Measurements from ENCODE around the gene ICE2.

ICE2 gene

DNA sequence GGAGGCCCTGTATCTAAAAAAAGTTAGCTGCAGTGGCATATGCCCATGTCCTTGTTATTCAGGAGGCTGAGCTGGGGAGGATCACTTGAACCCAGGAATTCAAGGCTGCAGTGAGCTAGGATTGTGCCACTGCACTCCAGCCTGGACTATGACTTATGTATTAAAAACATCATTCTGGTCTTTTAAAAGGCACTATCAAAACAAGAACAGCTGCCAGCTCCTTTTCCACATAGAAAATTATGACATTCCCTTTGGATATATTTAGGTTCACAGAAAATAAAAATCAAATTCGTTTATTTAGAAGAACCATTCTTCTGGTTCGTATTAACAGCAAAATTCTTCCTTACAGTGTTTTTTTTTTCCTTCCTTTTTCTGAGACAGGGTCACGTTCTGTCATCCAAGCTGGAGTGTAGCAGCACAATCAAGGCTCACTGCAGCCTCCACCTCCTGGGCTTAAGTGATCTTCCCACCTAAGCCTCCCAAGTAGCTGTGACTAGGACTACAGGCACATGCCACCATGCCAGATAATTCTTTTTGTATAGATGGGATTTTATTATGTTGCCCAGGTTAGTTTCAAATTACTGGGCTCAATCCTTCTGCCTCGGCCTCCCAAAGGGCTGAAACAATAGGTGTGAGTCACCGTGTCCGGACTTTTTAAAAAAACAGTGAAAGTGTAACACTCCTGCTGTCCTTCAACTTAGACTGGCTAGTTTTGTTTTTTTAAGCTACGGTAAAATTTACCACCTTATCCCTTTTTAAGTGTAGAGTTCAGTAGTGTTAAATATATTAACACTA lies 13.9 kb downstream of the ICE2 start:
- H3K9ac ChIP-seq (ENCODE audit: low read depth, low read length): no peak overlapping the region
- H3K27me3 ChIP-seq (ENCODE audit: control insufficient read depth, insufficient read depth, low read length): no peaks in the 10 kb centered on the region
- no peaks in the 10 kb centered on the region for H3K9me3 ChIP-seq (ENCODE audit: control insufficient read depth, insufficient read depth, low read length)
- no peaks in the 10 kb centered on the region for H3K36me3 ChIP-seq (ENCODE audit: control insufficient read depth, insufficient read depth, low read length)
- no peaks in the 10 kb centered on the region for H3K4me1 ChIP-seq (ENCODE audit: control insufficient read depth, insufficient read depth, low read length)
- no peak overlapping the region for H3K4me3 ChIP-seq (ENCODE audit: low read depth, low read length)

DNA sequence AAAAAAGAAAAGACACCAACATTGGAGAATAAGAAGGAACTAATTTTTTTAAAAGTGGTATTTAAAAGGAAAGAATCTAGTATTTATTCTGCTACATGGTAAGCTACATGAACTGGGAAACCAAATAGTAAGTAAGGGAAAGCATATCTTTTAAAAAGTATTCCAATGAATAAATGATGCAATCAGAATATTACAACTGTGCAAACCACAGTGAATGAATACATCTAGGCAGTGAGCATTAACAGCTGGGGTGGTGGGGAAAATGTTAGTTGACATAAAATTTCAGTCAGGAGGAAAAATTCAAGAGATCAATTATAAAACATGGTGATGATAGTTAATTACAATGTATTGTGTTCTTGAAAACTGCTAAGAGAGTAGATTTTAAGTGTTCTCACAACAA lies 16.9 kb downstream of the ICE2 start:
- no peaks in the 10 kb centered on the region for H3K27me3 ChIP-seq (ENCODE audit: control insufficient read depth, insufficient read depth, low read length)
- H3K9ac ChIP-seq (ENCODE audit: low read depth, low read length): no peak overlapping the region
- H3K4me1 ChIP-seq (ENCODE audit: control insufficient read depth, insufficient read depth, low read length): no peaks in the 10 kb centered on the region
- no peaks in the 10 kb centered on the region for H3K36me3 ChIP-seq (ENCODE audit: control insufficient read depth, insufficient read depth, low read length)
- H3K4me3 ChIP-seq (ENCODE audit: low read depth, low read length): no peak overlapping the region
- H3K9me3 ChIP-seq (ENCODE audit: control insufficient read depth, insufficient read depth, low read length): no peaks in the 10 kb centered on the region

DNA sequence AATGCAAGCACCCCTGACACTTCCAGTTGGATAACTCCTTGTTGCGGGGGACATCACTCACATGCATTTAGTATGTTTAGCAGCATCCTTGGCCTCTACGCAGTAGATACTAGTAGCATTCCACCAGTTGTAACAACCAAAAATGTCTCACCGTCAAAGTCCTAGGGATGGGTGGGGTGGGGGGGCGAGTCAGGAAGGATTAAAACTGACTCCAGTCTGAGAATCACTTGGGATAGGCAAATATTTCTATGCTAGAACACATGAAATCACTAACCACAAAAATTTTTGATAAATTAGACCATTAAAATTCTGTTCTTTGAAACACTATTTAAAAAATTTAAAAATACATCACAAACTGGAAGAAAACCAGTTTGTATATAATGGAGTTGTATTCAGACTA lies 18.0 kb downstream of the ICE2 start:
- Histone ChIP-seq H3K4me3 (ENCODE audit: low read depth, low read length) (no peak overlapping the region), H3K27me3 (ENCODE audit: control insufficient read depth, insufficient read depth, low read length) (no peaks in the 10 kb centered on the region), H3K9ac (ENCODE audit: low read depth, low read length) (no peak overlapping the region), H3K9me3 (ENCODE audit: control insufficient read depth, insufficient read depth, low read length) (no peaks in the 10 kb centered on the region), H3K36me3 (ENCODE audit: control insufficient read depth, insufficient read depth, low read length) (no peaks in the 10 kb centered on the region), H3K4me1 (ENCODE audit: control insufficient read depth, insufficient read depth, low read length) (no peaks in the 10 kb centered on the region)

DNA sequence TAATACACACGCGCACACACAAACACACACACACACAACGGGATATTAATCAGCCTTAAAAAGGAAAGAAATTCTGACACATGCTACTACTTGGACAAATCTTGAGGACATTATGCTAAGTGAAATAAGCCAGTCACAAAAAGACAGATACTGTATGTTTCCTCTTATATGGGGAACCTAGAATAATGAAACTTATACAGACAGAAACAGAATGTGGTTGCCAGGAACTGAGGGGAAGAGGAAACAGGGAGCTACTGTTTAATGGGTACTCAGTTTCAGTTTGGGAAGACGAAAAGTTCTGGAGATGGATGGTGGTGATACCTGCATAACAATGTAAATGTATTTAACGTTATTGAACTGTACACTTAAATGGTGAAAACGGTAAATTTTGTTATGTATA lies 20.2 kb downstream of the ICE2 start:
- no peaks in the 10 kb centered on the region for H3K36me3 ChIP-seq (ENCODE audit: control insufficient read depth, insufficient read depth, low read length)
- no peaks in the 10 kb centered on the region for H3K9me3 ChIP-seq (ENCODE audit: control insufficient read depth, insufficient read depth, low read length)

DNA sequence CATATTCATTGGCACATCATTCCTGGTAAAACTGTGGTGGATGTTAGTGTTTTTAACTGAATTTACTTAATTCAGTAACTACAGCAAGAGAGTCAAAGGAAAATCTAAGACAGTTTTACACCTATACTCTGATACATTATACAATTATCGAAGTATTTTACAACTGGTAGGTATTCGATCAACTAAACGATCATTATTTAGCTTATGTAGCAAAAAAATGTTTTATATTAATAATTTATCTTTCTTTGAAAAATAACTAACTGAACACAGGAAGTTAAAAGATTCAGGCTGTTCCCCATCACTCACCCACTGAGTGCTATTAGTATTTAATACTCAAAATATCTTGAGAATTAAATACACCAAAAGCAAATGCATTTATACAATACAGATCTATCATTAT lies 21.0 kb downstream of the ICE2 start:
- Histone ChIP-seq H3K36me3 (ENCODE audit: control insufficient read depth, insufficient read depth, low read length) (no peaks in the 10 kb centered on the region), H3K4me3 (ENCODE audit: low read depth, low read length) (no peak overlapping the region), H3K27me3 (ENCODE audit: control insufficient read depth, insufficient read depth, low read length) (no peaks in the 10 kb centered on the region), H3K9me3 (ENCODE audit: control insufficient read depth, insufficient read depth, low read length) (no peaks in the 10 kb centered on the region), H3K4me1 (ENCODE audit: control insufficient read depth, insufficient read depth, low read length) (no peaks in the 10 kb centered on the region), H3K9ac (ENCODE audit: low read depth, low read length) (no peak overlapping the region)

More for the DNA sequence above, 20.2 kb downstream of the ICE2 start:
- no peak overlapping the region for H3K9ac ChIP-seq (ENCODE audit: low read depth, low read length)
- no peaks in the 10 kb centered on the region for H3K4me1 ChIP-seq (ENCODE audit: control insufficient read depth, insufficient read depth, low read length)
- no peak overlapping the region for H3K4me3 ChIP-seq (ENCODE audit: low read depth, low read length)
- no peaks in the 10 kb centered on the region for H3K27me3 ChIP-seq (ENCODE audit: control insufficient read depth, insufficient read depth, low read length)

DNA sequence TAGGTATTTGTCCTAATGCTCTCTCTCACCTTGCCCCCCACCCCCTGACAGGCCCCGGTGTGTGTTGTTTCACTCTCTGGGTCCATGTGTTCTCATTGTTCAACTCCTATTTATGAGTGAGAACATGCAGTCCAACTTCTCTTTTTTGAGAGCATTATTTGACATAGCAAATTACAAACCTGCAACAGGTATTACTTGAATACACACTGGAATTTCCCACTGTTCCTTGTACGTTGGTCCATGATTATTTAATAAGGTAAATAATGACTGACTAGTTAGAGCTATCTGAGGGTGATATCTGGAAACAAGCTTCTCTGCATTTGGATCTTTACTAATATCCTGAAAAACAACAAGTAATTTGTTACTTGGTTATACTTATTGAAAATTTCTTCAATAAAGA lies 24.1 kb downstream of the ICE2 start:
- Histone ChIP-seq H3K4me1 (ENCODE audit: control insufficient read depth, insufficient read depth, low read length) (no peaks in the 10 kb centered on the region), H3K27me3 (ENCODE audit: control insufficient read depth, insufficient read depth, low read length) (no peaks in the 10 kb centered on the region), H3K36me3 (ENCODE audit: control insufficient read depth, insufficient read depth, low read length) (no peaks in the 10 kb centered on the region), H3K4me3 (ENCODE audit: low read depth, low read length) (no peak overlapping the region), H3K9me3 (ENCODE audit: control insufficient read depth, insufficient read depth, low read length) (no peaks in the 10 kb centered on the region), H3K9ac (ENCODE audit: low read depth, low read length) (no peak overlapping the region)

DNA sequence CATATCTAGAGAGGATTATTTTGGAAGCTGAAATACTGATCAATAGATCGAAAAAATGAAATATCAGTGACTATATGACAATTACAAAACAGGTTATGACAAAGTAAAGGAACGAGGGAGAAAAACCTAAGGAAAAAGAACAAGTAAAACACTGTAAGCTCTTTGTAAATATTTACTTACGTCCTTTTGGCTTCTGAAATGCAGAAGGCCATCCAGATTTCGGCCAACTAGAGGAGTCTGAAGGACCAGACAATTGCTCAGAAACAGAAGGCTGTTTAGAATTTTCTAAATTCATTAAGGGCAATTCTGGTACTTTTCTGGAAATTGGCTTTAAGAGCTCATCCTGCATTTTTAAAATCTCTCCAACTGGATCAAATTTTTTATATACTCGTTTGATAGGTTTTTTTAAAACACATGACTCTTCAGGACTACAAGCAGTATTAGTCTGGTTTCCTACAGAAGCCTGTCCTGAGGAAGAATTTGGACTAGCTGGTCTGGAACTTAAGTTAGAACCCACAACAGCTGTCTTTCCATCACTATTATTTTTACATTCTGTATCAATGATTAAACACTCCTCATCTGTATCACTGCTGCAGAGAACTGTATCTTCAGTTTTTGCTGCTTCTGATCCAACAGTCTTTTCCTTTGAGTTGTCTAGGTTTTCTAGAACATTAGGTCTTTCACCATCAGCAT lies 30.1 kb downstream of the ICE2 start:
- Histone ChIP-seq H3K36me3 (ENCODE audit: control insufficient read depth, insufficient read depth, low read length) (no peaks in the 10 kb centered on the region), H3K4me1 (ENCODE audit: control insufficient read depth, insufficient read depth, low read length) (no peaks in the 10 kb centered on the region), H3K4me3 (ENCODE audit: low read depth, low read length) (no peak overlapping the region), H3K27me3 (ENCODE audit: control insufficient read depth, insufficient read depth, low read length) (no peaks in the 10 kb centered on the region), H3K9me3 (ENCODE audit: control insufficient read depth, insufficient read depth, low read length) (no peaks in the 10 kb centered on the region), H3K9ac (ENCODE audit: low read depth, low read length) (no peak overlapping the region)

DNA sequence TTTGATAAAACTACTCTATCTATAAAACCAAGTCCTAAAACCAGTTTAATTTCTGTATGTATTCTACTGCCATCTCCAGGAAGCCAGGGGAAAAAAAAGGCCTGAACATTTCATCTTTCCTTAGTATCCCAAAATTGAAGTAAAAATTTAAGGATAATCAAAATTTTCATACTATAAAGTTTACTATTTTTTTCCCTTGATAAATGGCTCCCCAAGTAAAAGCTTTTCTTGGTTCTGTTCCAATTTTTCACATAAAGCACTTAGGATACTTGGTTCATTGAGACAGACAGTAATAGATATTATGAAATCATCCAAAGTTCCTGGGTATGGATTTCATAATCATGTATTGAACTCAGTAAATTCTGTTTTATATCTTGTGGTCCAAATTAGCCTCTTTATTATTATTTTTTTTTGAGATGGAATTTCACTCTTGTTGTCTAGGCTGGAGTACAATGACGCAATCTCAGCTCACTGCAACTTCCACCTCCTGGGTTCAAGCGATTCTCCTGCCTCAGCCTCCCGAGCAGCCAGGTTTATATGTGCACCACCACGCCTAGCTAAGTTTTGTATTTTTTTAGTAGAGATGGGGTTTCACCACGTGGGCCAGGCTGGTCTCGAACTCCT lies 34.5 kb downstream of the ICE2 start:
- Histone ChIP-seq H3K4me1 (ENCODE audit: control insufficient read depth, insufficient read depth, low read length) (no peaks in the 10 kb centered on the region), H3K9ac (ENCODE audit: low read depth, low read length) (no peak overlapping the region), H3K9me3 (ENCODE audit: control insufficient read depth, insufficient read depth, low read length) (no peaks in the 10 kb centered on the region), H3K4me3 (ENCODE audit: low read depth, low read length) (no peak overlapping the region), H3K36me3 (ENCODE audit: control insufficient read depth, insufficient read depth, low read length) (peaks cover 3% of the 10 kb centered on the region), H3K27me3 (ENCODE audit: control insufficient read depth, insufficient read depth, low read length) (no peaks in the 10 kb centered on the region)

DNA sequence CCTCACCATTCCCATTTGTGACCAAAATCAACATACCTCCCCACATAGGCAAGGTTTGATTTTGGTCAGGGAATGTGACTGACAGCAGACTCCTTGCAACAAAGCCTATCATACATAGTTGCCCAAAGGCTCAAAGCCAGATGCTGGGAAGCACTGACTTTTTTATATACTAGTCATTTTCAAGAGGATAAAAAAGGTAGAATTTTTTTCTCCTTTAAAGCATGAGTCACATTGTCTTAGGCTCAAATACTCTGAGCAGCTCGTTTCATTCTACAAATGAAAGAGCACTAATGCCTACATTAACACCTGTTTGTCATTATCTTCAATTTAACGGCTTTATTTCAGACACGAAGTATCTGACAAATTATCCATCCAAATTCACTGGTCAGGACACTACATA lies 36.2 kb downstream of the ICE2 start:
- Histone ChIP-seq H3K36me3 (ENCODE audit: control insufficient read depth, insufficient read depth, low read length) (peaks cover 3% of the 10 kb centered on the region), H3K9ac (ENCODE audit: low read depth, low read length) (no peak overlapping the region), H3K27me3 (ENCODE audit: control insufficient read depth, insufficient read depth, low read length) (no peaks in the 10 kb centered on the region), H3K4me1 (ENCODE audit: control insufficient read depth, insufficient read depth, low read length) (no peaks in the 10 kb centered on the region), H3K4me3 (ENCODE audit: low read depth, low read length) (no peak overlapping the region), H3K9me3 (ENCODE audit: control insufficient read depth, insufficient read depth, low read length) (no peaks in the 10 kb centered on the region)

DNA sequence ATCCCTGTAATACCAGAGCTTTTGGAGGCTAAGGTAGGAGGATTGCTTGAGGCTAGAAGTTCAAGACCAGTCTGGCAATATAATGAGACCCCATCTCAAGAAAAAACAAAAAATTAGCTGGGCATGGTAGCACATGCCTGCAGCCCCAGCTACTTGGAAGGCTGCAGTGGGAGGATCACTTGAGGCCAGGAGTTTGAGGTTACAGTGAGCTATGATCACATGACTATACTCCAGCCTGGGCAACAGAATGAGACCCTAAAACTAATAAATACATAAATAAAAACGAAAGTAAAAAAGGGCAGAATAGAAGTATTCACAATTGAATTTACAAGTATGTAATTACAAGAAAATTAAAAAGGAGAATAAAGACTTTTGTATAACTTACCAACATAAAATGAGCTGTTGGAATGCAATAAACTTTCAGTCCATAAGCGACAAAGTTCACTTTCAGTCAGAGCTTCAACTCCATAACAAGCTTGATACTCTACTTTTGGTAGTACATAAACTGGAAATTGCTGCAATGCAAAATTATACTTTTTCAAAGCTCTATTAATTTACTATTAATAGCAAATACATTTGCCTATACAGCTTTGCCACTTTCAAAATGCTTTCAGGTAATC lies 36.8 kb downstream of the ICE2 start:
- Histone ChIP-seq H3K4me3 (ENCODE audit: low read depth, low read length) (no peak overlapping the region), H3K36me3 (ENCODE audit: control insufficient read depth, insufficient read depth, low read length) (peaks cover 3% of the 10 kb centered on the region), H3K4me1 (ENCODE audit: control insufficient read depth, insufficient read depth, low read length) (no peaks in the 10 kb centered on the region), H3K9me3 (ENCODE audit: control insufficient read depth, insufficient read depth, low read length) (no peaks in the 10 kb centered on the region), H3K27me3 (ENCODE audit: control insufficient read depth, insufficient read depth, low read length) (no peaks in the 10 kb centered on the region), H3K9ac (ENCODE audit: low read depth, low read length) (no peak overlapping the region)

DNA sequence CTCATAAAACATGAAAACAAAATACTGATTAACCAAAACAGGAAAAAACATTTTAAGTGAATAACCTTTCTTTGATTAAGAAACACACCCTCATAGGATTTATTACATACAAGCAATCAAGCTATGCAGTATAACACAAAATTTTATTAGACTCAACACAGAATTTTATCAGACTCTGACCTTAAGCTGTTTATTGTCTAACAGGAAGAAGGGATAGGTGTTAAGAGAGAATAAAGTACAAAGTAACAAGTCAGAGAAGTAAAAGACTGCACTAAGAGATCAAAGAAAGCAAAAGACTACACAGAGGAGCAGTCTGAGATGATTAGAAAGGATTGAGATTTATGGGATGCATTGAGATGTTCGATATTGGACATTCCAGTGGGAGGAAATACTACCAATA lies 37.6 kb downstream of the ICE2 start:
- Histone ChIP-seq H3K9ac (ENCODE audit: low read depth, low read length) (no peak overlapping the region), H3K36me3 (ENCODE audit: control insufficient read depth, insufficient read depth, low read length) (peaks cover 3% of the 10 kb centered on the region), H3K4me1 (ENCODE audit: control insufficient read depth, insufficient read depth, low read length) (no peaks in the 10 kb centered on the region)

More for the DNA sequence above, 37.6 kb downstream of the ICE2 start:
- H3K4me3 ChIP-seq (ENCODE audit: low read depth, low read length): no peak overlapping the region
- no peaks in the 10 kb centered on the region for H3K27me3 ChIP-seq (ENCODE audit: control insufficient read depth, insufficient read depth, low read length)
- no peaks in the 10 kb centered on the region for H3K9me3 ChIP-seq (ENCODE audit: control insufficient read depth, insufficient read depth, low read length)

Data from iPS-15b (cell line).